ENCODE measurements around the gene CDY2A.
"Not testable (repeated sequence)": the region's sequence is repeated elsewhere in the genome, so short reads cannot be mapped to it uniquely, and the experiment has no call there.

Gene CDY2A

GRCh38 chrY:18025487-18025886, at the start of gene CDY2A:
Gene CDY2A (plus strand): TSS chrY:18025787. CDS start chrY:18026115, 328 bp downstream.
- DNase-seq; intact Hi-C loops (cut with DNase I): not testable (repeated sequence)

GRCh38 chrY:17997586-17997985, 28.0 kb upstream of the CDY2A start:
- DNase-seq; intact Hi-C loops (cut with DNase I): not testable (repeated sequence)

GRCh38 chrY:17998266-17998665, 27.3 kb upstream of the CDY2A start:
- intact Hi-C loops (cut with DNase I); DNase-seq: not testable (repeated sequence)

GRCh38 chrY:18023897-18024296, 1.7 kb upstream of the CDY2A start:
- DNase-seq; intact Hi-C loops (cut with DNase I): not testable (repeated sequence)

- DNase-seq; intact Hi-C loops (cut with DNase I): not testable (repeated sequence)
These were observed 3.3 kb downstream of the CDY2A start for GRCh38 chrY:18028845-18029244.

- DNase-seq = not testable (repeated sequence)
These were observed 4.6 kb downstream of the CDY2A start for GRCh38 chrY:18030178-18030577.

GRCh38 chrY:18034100-18034814, 8.7 kb downstream of the CDY2A start:
- intact Hi-C loops (cut with DNase I); DNase-seq: not testable (repeated sequence)

More at GRCh38 chrY:18030178-18030577, 4.6 kb downstream of the CDY2A start:
- intact Hi-C loops (cut with DNase I) = not testable (repeated sequence)

- intact Hi-C loops (cut with DNase I); DNase-seq: not testable (repeated sequence)
These were observed 9.3 kb downstream of the CDY2A start for GRCh38 chrY:18034864-18035263.

- DNase-seq; intact Hi-C loops (cut with DNase I): not testable (repeated sequence)
These were observed 19.4 kb downstream of the CDY2A start for GRCh38 chrY:18044990-18045389.

GRCh38 chrY:18048149-18049040, 22.8 kb downstream of the CDY2A start:
- DNase-seq; intact Hi-C loops (cut with DNase I): not testable (repeated sequence)

- intact Hi-C loops (cut with DNase I); DNase-seq: not testable (repeated sequence)
These were observed 23.5 kb downstream of the CDY2A start for GRCh38 chrY:18049061-18049460.

- intact Hi-C loops (cut with DNase I); DNase-seq: not testable (repeated sequence)
These were observed 30.9 kb downstream of the CDY2A start for GRCh38 chrY:18056473-18056872.

GRCh38 chrY:18073464-18073863, 47.9 kb downstream of the CDY2A start:
- intact Hi-C loops (cut with DNase I); DNase-seq: not testable (repeated sequence)
